HFF-Myc (cell line): ENCODE results near the gene TDO2.

ENCODE experiments used
- DNase-seq: peaks from one replicate; pipeline ENCODE4 v3.0.0-alpha.2; 2011; ENCODE audit warnings: low read depth; ENCODE audit errors: extremely low read depth
- H3K4me3 ChIP-seq: replicated peaks from 2 replicates; pipeline ENCODE4 v1.5.1; 2011; ENCODE audit warnings: low read depth, mild to moderate bottlenecking, control low read depth, low read length
- TF ChIP-seq, protein P1 (sequence below): IDR thresholded peaks from 2 replicates; pipeline ENCODE4 v1.5.1; 2012; ENCODE audit warnings: mild to moderate bottlenecking, low read depth, low read length, control low read depth; ENCODE audit errors: missing control alignments

TDO2 gene

DNA sequence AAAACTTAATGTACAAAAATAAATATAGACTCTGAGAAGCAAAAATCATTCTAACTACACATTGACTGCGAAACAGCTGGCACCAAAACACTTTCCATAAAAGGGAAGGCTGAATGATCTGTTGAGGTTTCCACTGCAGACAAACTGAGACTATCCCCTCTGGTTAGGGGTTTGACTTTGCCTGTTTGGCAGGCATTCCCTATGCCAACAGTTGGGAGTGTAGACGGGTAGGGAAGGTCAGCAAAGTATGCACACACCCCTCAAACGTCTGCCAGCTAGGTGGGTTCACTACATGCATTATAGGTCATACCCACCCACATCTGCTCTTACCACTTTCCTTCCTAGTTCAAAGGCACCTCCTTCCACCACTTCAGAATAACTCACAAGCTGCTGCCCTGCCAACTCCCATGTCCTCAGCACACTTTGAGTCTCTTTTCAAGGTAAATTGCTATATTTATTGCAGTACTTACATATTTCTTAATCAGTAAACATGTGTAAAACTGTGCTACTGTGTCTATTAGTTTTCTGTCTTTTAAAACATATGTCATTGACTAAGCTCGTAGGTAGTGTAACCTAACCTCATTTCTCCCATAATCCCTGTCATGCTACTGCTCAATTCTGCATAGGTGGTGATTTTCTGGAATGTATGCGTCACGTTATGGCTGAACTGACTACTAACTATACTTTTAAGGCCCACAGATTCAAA lies 37.7 kb downstream of the TDO2 start:
- H3K4me3 ChIP-seq, result no peak overlapping the region
- TF ChIP-seq, protein P1, sequence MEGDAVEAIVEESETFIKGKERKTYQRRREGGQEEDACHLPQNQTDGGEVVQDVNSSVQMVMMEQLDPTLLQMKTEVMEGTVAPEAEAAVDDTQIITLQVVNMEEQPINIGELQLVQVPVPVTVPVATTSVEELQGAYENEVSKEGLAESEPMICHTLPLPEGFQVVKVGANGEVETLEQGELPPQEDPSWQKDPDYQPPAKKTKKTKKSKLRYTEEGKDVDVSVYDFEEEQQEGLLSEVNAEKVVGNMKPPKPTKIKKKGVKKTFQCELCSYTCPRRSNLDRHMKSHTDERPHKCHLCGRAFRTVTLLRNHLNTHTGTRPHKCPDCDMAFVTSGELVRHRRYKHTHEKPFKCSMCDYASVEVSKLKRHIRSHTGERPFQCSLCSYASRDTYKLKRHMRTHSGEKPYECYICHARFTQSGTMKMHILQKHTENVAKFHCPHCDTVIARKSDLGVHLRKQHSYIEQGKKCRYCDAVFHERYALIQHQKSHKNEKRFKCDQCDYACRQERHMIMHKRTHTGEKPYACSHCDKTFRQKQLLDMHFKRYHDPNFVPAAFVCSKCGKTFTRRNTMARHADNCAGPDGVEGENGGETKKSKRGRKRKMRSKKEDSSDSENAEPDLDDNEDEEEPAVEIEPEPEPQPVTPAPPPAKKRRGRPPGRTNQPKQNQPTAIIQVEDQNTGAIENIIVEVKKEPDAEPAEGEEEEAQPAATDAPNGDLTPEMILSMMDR, result no peak
- no peak for DNase-seq

DNA sequence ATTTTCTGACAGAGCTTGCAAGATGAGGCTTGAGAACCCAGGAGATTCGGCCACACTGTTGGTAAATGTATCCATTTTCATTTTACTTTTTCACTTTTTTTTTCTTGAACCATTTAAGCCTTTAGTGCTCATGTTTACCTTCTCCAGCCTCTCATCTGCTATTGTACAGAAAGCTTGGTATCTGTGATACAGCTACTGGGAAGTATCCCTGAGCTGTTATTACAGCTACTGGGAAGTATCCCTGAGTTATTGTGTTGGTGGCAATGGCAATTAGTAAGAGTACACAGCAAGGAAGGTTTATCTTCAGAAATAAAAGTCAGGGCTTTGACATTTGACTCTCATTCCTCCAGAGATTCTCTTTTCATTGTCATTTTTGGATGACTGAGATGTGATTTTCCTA lies 38.3 kb downstream of the TDO2 start:
- TF ChIP-seq, protein P1, result no peak
- DNase-seq, result no peak
- no peak overlapping the region for H3K4me3 ChIP-seq

DNA sequence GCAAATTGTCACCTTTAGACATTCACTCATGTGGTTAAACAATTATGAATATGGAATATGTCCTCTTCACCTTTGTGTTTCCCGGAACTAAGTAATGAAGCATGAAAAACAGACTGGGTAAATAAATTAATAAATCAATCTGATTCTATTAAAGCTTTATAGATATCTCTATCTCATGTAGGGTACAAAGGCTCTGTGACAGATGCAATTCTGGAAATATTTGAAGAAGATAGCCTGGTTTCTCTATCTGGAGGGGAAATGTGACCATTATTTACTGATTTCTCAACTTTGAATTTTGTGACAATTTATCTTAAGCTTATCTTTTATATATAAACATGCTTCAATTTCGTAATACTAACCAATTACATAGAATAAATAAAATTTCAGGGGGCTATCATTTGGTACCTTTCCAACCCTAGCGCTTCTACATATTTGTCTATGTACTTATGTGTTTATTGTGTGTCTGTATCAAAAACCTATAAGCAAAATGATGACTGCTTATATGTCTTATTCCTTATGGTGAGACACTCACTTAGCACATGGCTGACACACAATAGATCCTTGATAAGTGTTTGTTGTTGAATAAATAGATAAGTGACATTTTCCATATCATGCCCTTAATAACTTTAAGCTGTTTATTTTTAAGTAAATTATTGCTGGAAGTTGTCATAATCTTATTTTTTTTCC lies 40.3 kb downstream of the TDO2 start:
- TF ChIP-seq, protein P1, result no peak
- no peak for DNase-seq
- no peak overlapping the region for H3K4me3 ChIP-seq

DNA sequence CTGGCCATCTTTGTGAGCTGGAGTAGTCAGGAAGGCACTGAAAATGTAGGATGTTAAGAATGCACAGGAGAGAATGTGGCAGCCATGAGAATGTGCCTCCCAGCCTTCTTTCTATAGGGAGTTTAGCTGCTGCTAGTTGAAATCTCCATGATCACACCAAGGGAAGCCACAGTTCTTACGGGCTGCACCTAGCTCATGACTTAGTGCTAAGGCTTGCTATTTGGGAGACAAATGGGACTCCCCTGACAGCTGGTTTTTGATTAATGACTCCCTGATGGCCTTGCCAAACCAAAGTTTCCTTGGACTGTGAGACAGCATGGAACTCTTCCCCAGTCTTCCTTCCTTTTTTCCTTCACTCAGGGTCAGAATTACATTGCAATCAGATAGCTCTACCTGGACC lies 41.0 kb downstream of the TDO2 start:
- TF ChIP-seq, protein P1, result no peak
- no peak overlapping the region for H3K4me3 ChIP-seq
- no peak for DNase-seq

DNA sequence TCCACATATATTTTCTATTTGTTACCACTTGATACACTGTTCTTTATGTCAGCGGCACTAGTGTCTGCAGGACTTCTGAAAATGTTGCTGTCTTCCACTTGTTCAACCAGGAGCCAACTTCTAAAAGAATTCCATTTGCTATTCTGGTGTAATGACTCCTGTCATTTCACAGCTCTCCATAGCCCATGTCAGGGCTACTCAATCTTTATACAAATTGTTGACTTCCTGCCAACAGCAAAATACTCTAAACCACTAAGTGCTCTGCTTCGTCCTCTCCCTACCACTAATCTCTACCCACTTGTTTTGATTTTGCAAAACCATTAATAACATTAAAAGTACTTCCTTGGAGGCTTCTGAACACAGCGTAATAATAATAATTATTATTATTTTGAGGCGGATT lies 43.0 kb downstream of the TDO2 start:
- no peak overlapping the region for H3K4me3 ChIP-seq
- TF ChIP-seq, protein P1, result no peak
- DNase-seq, result no peak

DNA sequence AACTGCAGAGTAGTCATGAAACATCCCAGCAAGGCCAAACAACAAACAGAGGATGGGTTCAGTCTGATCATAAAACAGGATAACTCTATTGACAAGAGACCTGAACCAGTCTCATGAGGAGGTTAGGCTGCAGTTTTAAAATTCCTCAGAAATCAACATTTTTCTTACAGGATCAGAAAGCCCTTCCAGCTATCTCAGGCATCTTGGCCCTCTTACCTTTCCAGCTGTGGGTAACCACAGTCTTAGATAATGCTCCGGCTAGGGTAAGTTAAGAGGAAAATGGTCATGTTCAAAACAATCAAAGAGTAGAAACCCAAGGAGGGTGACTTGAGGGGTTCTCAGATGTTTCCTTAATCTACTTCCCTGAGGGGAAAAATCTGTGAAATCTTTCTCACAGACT lies 45.0 kb downstream of the TDO2 start:
- no peak overlapping the region for H3K4me3 ChIP-seq

More for the DNA sequence above, 45.0 kb downstream of the TDO2 start:
- no peak for DNase-seq
- TF ChIP-seq, protein P1, result no peak
